Measurements from ENCODE around the gene ATP5PF.
"Not testable (repeated sequence)": the region's sequence is repeated elsewhere in the genome, so short reads cannot be mapped to it uniquely, and the experiment has no call there.

Gene ATP5PF

DNA sequence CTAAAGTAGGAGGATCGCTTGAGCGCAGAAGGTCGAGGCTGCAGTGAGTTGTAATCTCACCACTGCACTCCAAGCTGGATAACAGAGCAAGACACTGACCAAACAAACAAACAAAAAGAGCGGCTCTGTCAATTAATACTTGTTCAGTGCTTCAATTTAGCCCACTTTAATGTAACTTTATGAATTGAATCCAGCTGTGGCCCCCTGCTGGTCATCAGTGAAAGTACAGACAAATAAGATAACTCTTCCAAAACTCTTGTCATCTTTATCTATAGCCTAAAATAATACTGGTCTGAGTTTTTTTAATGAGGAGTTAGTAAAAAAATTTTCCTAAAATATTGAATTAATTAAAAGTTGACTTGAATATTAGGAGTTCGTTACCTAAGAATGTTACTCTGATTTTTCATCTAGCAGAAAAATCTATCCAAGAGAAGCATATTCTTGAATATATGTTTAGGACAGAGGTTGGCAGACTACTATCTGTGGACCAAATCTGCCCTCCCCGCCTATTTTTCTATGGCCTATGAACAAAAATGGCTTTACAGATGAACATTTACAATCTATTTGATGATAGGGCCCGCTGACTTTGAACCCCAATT, 26.1 kb downstream of the ATP5PF start:
- Histone ChIP-seq H3K9me2 (replicated peaks; ENCODE audit: insufficient read depth, low read length) (no peaks in the 10 kb centered on the region), H3K9me3 (replicated peaks; ENCODE audit: insufficient read depth, low read length) (no peaks in the 10 kb centered on the region), H3K4me1 (ENCODE audit: low read length) (no peaks in the 10 kb centered on the region), H3K27ac (ENCODE audit: low read length) (no peak overlapping the region), H3F3A (ENCODE audit: insufficient read depth, low read length) (no peaks in the 10 kb centered on the region), H2AFZ (ENCODE audit: low read length) (no peak overlapping the region), H3K4me2 (ENCODE audit: low read depth, low read length) (no peak overlapping the region), H3K79me2 (ENCODE audit: low read length) (no peaks in the 10 kb centered on the region), H3K36me3 (replicated peaks; ENCODE audit: insufficient read depth, low read length) (no peaks in the 10 kb centered on the region), H3K27me3 (replicated peaks; ENCODE audit: insufficient read depth, low read length) (no peaks in the 10 kb centered on the region), H3K4me3 (ENCODE audit: low read length) (no peak overlapping the region), H4K20me1 (ENCODE audit: insufficient read depth, low read length) (no peaks in the 10 kb centered on the region), H3K9ac (ENCODE audit: low read length) (no peak overlapping the region)
- no peak for TF ChIP-seq EZH2 (optimal IDR thresholded peaks at IDR 0.05; ENCODE audit: low read depth, low read length)
- TF ChIP-seq, protein P1, sequence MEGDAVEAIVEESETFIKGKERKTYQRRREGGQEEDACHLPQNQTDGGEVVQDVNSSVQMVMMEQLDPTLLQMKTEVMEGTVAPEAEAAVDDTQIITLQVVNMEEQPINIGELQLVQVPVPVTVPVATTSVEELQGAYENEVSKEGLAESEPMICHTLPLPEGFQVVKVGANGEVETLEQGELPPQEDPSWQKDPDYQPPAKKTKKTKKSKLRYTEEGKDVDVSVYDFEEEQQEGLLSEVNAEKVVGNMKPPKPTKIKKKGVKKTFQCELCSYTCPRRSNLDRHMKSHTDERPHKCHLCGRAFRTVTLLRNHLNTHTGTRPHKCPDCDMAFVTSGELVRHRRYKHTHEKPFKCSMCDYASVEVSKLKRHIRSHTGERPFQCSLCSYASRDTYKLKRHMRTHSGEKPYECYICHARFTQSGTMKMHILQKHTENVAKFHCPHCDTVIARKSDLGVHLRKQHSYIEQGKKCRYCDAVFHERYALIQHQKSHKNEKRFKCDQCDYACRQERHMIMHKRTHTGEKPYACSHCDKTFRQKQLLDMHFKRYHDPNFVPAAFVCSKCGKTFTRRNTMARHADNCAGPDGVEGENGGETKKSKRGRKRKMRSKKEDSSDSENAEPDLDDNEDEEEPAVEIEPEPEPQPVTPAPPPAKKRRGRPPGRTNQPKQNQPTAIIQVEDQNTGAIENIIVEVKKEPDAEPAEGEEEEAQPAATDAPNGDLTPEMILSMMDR (IDR thresholded peaks at IDR 0.05; ENCODE audit: low read length) = peak; percentile 78
- DNase-seq = peak; percentile 50

DNA sequence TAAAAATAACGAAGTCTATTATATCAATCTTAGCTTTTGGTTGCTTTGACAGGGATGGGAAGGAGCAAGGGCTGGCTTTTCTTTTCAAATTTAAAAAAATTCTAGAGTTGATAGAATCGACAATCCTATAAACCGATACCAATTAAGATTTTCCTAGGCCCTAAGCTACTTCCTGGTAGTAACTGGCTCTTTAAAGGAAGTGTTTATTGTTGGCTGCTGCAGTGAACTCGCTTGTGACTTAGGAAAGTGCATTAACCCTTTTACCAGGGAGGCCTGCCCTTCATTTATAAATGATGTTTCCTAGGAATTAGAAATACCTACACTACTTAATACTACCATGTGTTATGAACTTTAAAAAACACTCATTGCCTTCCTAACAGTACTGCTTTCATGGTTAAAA, 33.2 kb downstream of the ATP5PF start:
- Histone ChIP-seq H3K4me2 (ENCODE audit: low read depth, low read length) (no peak overlapping the region), H3K36me3 (replicated peaks; ENCODE audit: insufficient read depth, low read length) (no peaks in the 10 kb centered on the region), H3K27ac (ENCODE audit: low read length) (no peak overlapping the region), H3K4me1 (ENCODE audit: low read length) (peaks cover 5% of the 10 kb centered on the region; the same call in 1 of the 2 replicates), H4K20me1 (ENCODE audit: insufficient read depth, low read length) (no peaks in the 10 kb centered on the region), H2AFZ (ENCODE audit: low read length) (no peak overlapping the region), H3K9ac (ENCODE audit: low read length) (no peak overlapping the region), H3K79me2 (ENCODE audit: low read length) (no peaks in the 10 kb centered on the region), H3F3A (ENCODE audit: insufficient read depth, low read length) (no peaks in the 10 kb centered on the region), H3K4me3 (ENCODE audit: low read length) (no peak overlapping the region), H3K27me3 (replicated peaks; ENCODE audit: insufficient read depth, low read length) (no peaks in the 10 kb centered on the region), H3K9me3 (replicated peaks; ENCODE audit: insufficient read depth, low read length) (no peaks in the 10 kb centered on the region), H3K9me2 (replicated peaks; ENCODE audit: insufficient read depth, low read length) (no peaks in the 10 kb centered on the region)
- DNase-seq = no peak
- TF ChIP-seq EZH2 (optimal IDR thresholded peaks at IDR 0.05; ENCODE audit: low read depth, low read length) (no peak), EZH2phosphoT487 (IDR thresholded peaks at IDR 0.05; ENCODE audit: low read length) (no peak)
- TF ChIP-seq, protein P1 (IDR thresholded peaks at IDR 0.05; ENCODE audit: low read length) = no peak

DNA sequence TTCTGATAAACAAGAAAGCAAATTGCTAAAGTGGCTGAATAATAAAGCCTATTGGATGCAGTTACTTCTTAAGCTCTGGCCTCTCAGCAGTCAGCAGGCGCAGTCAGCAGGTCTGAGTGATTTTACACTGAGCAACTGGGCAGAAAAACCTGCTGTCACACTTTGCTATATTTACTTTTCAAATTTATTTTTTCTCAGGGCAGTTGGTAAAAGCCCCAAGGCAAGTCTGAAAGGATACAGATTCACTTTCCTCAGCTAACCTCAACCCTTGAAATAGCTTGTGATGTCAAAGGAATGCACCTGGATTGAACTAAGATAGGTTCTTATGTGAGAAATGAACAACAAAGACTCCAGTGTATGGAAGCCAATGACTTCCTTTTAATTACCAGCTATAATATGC, 34.0 kb downstream of the ATP5PF start:
- Histone ChIP-seq H2AFZ (ENCODE audit: low read length) (no peak overlapping the region), H3K4me1 (ENCODE audit: low read length) (peaks cover 5% of the 10 kb centered on the region; the same call in 1 of the 2 replicates), H3F3A (ENCODE audit: insufficient read depth, low read length) (no peaks in the 10 kb centered on the region), H3K9me2 (replicated peaks; ENCODE audit: insufficient read depth, low read length) (no peaks in the 10 kb centered on the region), H3K4me3 (ENCODE audit: low read length) (no peak overlapping the region), H3K27ac (ENCODE audit: low read length) (no peak overlapping the region), H3K27me3 (replicated peaks; ENCODE audit: insufficient read depth, low read length) (no peaks in the 10 kb centered on the region), H3K9me3 (replicated peaks; ENCODE audit: insufficient read depth, low read length) (no peaks in the 10 kb centered on the region), H3K9ac (ENCODE audit: low read length) (no peak overlapping the region), H3K79me2 (ENCODE audit: low read length) (no peaks in the 10 kb centered on the region), H4K20me1 (ENCODE audit: insufficient read depth, low read length) (no peaks in the 10 kb centered on the region), H3K4me2 (ENCODE audit: low read depth, low read length) (no peak overlapping the region), H3K36me3 (replicated peaks; ENCODE audit: insufficient read depth, low read length) (no peaks in the 10 kb centered on the region)
- DNase-seq = peak; percentile 33
- no peak for TF ChIP-seq EZH2 (optimal IDR thresholded peaks at IDR 0.05; ENCODE audit: low read depth, low read length)
- no peak for TF ChIP-seq EZH2phosphoT487 (IDR thresholded peaks at IDR 0.05; ENCODE audit: low read length)
- TF ChIP-seq, protein P1 (IDR thresholded peaks at IDR 0.05; ENCODE audit: low read length) = no peak

DNA sequence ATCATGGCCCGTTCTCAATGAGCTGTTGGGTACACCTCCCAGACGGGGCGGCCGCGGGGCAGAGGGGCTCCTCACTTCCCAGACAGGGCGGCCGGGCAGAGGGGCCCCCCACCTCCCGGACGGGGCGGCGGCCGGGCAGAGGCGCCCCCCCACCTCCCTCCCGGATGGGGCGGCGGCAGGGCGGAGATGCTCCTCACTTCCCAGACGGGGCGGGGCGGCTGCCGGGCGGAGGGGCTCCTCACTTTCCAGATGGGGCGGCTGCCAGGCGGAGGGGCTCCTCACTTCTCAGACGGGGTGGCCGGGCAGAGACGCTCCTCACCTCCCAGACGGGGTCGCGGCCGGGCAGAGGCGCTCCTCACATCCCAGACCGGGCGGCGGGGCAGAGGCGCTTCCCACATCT, 39.2 kb downstream of the ATP5PF start:
- not testable (repeated sequence) for H3K9me3 ChIP-seq (replicated peaks; ENCODE audit: insufficient read depth, low read length); H2AFZ ChIP-seq (ENCODE audit: low read length); H3K4me3 ChIP-seq (ENCODE audit: low read length); H3K36me3 ChIP-seq (replicated peaks; ENCODE audit: insufficient read depth, low read length); H3K9me2 ChIP-seq (replicated peaks; ENCODE audit: insufficient read depth, low read length); H3K4me1 ChIP-seq (ENCODE audit: low read length); H3K4me2 ChIP-seq (ENCODE audit: low read depth, low read length); H3K9ac ChIP-seq (ENCODE audit: low read length); H3F3A ChIP-seq (ENCODE audit: insufficient read depth, low read length); H3K79me2 ChIP-seq (ENCODE audit: low read length); H3K27me3 ChIP-seq (replicated peaks; ENCODE audit: insufficient read depth, low read length); H3K27ac ChIP-seq (ENCODE audit: low read length); H4K20me1 ChIP-seq (ENCODE audit: insufficient read depth, low read length); DNase-seq
